A549 (cell line): ENCODE results near the gene STX18.
"Not testable (repeated sequence)": the region's sequence is repeated elsewhere in the genome, so short reads cannot be mapped to it uniquely, and the experiment has no call there.

ENCODE experiments used
- CEBPB ChIP-seq, 2 experiments: fragments of >200 bp in 1 of 2; sonication (Bioruptor Twin) in 1 of 2; formaldehyde crosslinking in 1 of 2; IDR thresholded peaks; 2 replicates each; pipeline ENCODE4 v1.6.1; 2012 to 2016
- CTCF ChIP-seq: fragments of >200 bp; sonication (Bioruptor Twin); formaldehyde crosslinking; IDR thresholded peaks from 3 replicates; pipeline ENCODE4 v1.5.1; 2016
- EP300 ChIP-seq, 2 experiments: fragments of >200 bp; sonication (Bioruptor Twin); formaldehyde crosslinking; IDR thresholded peaks; 2 replicates in 1 of 2; 3 replicates in 1 of 2; pipeline ENCODE4 v1.6.1; 2016 to 2017
- HDAC2 ChIP-seq: fragments of 200-600 bp; sonication (generic); IDR thresholded peaks from 2 replicates; pipeline ENCODE4 v1.6.1; 2016
- KDM1A ChIP-seq: fragments of 200-600 bp; sonication (generic); IDR thresholded peaks from 2 replicates; pipeline ENCODE4 v1.6.1; 2016; ENCODE audit warnings: low read depth, mild to moderate bottlenecking
- POLR2A ChIP-seq: IDR thresholded peaks from 2 replicates; pipeline ENCODE4 v1.6.1; 2012; ENCODE audit warnings: mild to moderate bottlenecking, low read length
- RCOR1 ChIP-seq: fragments of 150-350 bp; IDR thresholded peaks from 2 replicates; pipeline ENCODE4 v1.6.1; 2014; ENCODE audit warnings: antibody characterized with exemption, low read length, low read depth
- RNF2 ChIP-seq: fragments of 200-600 bp; sonication (generic); IDR thresholded peaks from 2 replicates; pipeline ENCODE4 v1.6.1; 2016; ENCODE audit warnings: low read depth, mild to moderate bottlenecking, antibody characterized with exemption, moderate library complexity, borderline replicate concordance
- USF2 ChIP-seq: fragments of 450-650 bp; IDR thresholded peaks from 2 replicates; pipeline ENCODE4 v1.6.1; 2014; ENCODE audit warnings: antibody characterized with exemption
- TF ChIP-seq, protein P1 (sequence below): fragments of 200-600 bp; sonication (generic); IDR thresholded peaks from 2 replicates; pipeline ENCODE4 v1.6.1; 2016; ENCODE audit warnings: antibody characterized with exemption, mild to moderate bottlenecking, moderate library complexity

DNA sequence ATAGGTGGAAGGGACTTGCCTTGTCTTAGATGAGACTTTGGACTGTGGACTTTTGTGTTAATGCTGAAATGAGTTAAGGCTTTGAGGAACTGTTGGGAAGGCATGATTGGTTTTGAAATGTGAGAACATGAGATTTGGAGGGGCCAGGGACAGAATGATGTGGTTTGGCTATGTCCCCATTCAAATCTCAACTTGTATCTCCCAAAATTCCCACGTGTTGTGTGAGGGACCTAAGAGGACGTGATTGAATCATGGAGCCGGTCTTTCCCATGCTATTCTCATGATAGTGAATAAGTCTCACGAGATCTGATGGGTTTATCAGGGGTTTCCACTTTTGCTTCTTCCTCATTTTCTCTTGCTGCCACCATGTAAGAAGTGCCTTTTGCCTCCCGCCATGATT lies 10.2 kb upstream of the STX18 start:
- TF ChIP-seq CTCF; CEBPB (IDR thresholded peaks at IDR 0.05); POLR2A; KDM1A; USF2; EP300 (IDR thresholded peaks at IDR 0.05); HDAC2; RNF2; RCOR1: not testable (repeated sequence)
- TF ChIP-seq, protein P1, sequence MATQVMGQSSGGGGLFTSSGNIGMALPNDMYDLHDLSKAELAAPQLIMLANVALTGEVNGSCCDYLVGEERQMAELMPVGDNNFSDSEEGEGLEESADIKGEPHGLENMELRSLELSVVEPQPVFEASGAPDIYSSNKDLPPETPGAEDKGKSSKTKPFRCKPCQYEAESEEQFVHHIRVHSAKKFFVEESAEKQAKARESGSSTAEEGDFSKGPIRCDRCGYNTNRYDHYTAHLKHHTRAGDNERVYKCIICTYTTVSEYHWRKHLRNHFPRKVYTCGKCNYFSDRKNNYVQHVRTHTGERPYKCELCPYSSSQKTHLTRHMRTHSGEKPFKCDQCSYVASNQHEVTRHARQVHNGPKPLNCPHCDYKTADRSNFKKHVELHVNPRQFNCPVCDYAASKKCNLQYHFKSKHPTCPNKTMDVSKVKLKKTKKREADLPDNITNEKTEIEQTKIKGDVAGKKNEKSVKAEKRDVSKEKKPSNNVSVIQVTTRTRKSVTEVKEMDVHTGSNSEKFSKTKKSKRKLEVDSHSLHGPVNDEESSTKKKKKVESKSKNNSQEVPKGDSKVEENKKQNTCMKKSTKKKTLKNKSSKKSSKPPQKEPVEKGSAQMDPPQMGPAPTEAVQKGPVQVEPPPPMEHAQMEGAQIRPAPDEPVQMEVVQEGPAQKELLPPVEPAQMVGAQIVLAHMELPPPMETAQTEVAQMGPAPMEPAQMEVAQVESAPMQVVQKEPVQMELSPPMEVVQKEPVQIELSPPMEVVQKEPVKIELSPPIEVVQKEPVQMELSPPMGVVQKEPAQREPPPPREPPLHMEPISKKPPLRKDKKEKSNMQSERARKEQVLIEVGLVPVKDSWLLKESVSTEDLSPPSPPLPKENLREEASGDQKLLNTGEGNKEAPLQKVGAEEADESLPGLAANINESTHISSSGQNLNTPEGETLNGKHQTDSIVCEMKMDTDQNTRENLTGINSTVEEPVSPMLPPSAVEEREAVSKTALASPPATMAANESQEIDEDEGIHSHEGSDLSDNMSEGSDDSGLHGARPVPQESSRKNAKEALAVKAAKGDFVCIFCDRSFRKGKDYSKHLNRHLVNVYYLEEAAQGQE: not testable (repeated sequence)
